IPS-18c (cell line): ENCODE data around the gene ANKRD62.
"Not testable (repeated sequence)": the region's sequence is repeated elsewhere in the genome, so short reads cannot be mapped to it uniquely, and the experiment has no call there.

Source experiments
- H3K4me3 ChIP-seq: 2 replicates; pipeline ENCODE4 v1.7.0; 2013; ENCODE audit warnings: low read depth, mild to moderate bottlenecking, low read length, moderate library complexity; ENCODE audit not compliant: insufficient read depth
- H3K9me3 ChIP-seq: one replicate; pipeline ENCODE4 v1.6.1; 2013; ENCODE audit warnings: mild to moderate bottlenecking, low read length, moderate library complexity; ENCODE audit not compliant: control insufficient read depth, insufficient read depth

The ANKRD62 gene

GRCh38 chr18:12061685-12062084 is 32.0 kb upstream of the ANKRD62 start:
- Histone ChIP-seq H3K9me3 (no peaks in the 10 kb centered on the region), H3K4me3 (no peak overlapping the region)

DNA sequence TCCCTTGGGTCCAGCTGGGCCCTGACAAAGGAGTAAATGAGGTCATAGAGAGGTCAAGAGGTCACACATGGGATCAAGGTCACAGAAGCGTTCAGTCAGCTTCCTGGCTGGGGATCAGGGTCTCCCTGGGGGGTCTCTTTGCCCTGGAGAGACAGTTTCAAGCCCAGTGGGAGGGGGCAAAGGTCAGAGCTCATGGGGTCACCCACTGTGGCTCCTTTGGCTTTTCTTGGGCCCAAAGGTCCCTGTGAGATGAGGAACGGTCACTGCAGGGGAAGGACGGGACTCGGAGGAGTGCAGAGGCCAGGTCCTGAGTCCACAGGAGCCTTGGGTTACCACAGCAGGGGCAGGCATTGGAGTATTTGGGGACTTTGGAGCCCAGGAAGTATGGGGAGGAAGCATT is 30.7 kb upstream of the ANKRD62 start:
- Histone ChIP-seq H3K9me3 (no peaks in the 10 kb centered on the region), H3K4me3 (no peak overlapping the region)

DNA sequence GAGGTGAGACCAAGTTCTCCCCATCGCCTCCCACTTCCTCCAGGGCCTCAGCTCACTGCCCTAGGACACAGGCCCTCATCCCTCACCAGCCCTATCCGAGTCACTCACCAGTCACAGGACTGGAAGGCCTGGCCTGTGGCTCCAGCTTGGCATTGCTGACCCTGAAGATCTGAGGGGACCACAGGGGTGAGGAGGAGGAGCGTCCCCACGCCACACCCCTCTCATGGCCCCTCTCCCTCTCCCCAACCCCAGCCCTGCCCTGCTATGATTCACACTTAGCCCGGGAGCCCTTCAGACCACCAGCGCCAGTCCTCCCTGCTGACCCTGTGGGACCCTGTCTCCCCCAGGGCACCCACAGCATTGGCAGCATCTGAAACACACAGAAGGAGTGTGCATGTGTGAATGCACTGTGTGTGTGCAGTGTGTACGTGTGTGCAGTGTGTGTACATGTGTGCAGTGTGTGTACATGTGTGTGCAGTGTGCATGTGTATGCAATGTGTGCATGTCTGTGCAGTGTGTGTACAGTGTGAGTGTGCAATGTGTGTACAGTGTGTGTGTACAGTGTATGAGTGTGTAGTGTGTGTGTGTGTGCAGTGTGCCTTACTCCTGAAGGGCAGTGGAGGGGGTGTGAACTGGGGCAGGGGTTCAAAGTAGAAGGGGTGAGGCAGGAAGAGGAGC is 29.4 kb upstream of the ANKRD62 start:
- no peak overlapping the region for H3K4me3 ChIP-seq
- no peaks in the 10 kb centered on the region for H3K9me3 ChIP-seq

DNA sequence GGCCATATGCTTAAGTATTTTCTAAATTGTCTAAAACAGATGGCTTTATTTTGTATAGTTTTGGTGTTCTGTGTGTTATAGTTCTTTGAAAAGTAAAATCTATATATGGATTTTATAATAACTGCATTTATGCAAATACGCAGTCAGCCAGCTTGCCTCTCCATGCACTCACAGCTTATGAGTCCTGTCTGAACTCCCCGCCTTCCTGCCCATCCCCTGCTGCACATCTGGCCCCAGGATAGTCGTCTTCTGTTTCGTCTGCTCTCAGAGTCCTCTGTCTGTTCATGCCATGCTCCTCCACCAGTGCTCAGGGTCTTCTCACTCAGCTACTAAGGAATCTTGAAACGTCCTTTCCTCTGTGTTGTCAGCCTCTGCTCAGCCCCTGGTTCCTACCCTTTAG is 28.2 kb upstream of the ANKRD62 start:
- Histone ChIP-seq H3K4me3 (no peak overlapping the region), H3K9me3 (no peaks in the 10 kb centered on the region)

DNA sequence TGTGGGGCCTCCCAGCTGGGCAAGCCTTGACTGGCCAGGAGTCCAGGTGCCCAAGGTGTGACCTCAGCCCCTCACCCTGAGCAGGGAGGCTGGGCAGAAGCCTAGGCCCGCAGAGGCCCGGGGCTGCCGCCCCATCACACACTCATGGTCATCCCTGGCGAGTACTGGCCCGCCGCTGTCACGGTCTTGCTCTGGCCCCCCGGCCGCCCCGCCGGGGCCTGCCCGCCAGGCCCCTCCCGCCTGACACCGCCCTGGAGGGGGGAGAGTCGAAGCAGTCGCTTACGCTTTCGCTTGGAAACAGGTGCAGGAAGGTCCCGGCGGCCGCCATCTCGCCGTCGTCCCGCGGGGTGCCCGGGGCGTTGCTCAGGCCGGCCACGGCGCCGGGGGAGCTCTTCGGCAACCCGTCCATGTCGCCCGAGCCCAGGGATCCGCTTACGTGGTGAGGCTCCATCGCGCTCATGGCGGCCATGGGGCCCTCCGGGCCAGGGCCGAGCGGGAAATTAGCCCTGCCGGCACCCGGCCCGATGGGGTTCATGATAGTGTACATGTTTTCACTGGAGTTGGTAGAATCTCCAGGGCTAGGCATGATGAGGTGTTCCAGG is 26.6 kb upstream of the ANKRD62 start:
- Histone ChIP-seq H3K9me3 (no peaks in the 10 kb centered on the region), H3K4me3 (no peak overlapping the region)

DNA sequence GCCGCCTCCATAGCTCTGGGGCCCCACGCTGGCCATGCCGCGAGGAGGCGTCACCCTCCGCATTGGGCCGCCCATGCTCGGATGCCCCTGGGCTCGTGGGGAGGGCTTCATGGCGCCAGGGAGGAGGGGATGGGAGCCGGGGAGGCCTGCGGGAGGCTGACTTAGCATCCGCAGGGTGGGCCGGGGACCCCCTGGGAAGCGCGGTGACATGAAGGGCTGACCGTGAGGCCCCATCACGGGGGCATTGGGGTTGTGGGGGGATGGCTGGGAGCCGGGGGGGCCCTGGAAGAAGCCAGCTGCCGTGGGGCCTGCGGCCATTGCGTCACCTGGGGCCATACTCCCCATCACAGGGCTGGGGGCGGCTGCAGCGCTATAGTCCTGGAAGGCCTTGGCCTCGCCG is 26.0 kb upstream of the ANKRD62 start:
- Histone ChIP-seq H3K9me3 (no peaks in the 10 kb centered on the region), H3K4me3 (no peak overlapping the region)

DNA sequence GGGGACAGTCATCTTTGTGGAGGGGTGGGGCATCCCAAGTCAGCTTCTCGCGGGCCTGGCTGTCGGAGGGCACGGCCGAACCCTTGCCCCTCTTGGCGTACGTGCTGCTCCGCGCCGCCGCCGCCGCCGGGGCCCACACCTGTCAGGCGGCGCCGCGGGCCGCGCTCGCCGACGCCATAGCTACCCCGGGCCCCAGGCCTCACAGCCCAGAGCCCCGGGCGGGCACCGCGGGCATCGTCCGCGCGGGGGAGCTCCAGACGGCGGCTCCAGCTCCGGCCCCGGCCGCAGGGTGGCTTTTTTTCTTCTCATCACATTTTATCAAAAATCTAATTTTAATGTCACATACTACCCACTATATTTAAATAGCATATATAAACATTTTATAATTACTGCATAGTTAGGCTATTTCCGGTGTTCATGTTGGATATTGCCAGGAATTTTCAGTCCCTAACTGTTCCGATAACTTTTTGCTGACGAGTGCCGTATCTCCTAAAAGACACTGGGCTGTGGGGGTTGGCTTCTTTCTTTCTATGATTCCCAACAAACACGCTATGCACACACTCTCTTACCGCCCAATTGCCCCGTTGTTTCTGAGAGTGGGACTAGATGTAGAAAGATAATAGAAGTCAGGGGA is 25.2 kb upstream of the ANKRD62 start:
- not testable (repeated sequence) for H3K9me3 ChIP-seq

DNA sequence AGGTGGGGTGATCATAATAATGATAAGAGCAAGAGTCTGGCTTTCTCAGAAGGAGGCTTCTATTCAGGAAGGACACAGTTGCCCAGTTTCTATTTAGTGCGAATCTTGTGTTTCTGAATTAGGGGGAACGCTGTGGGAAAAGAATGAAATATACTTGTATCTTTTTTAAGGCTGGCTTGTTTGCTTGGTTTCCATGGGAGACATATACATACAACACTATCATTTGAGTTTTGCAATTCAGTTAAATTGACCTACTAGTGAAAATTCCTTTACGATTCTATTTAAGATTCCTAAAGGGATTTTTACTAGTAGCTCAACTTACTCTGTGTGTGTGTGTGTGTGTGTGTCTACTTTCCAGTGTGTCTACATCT is 24.7 kb upstream of the ANKRD62 start:
- Histone ChIP-seq H3K4me3 (no peak overlapping the region), H3K9me3 (no peaks in the 10 kb centered on the region)

More for the DNA sequence above, 25.2 kb upstream of the ANKRD62 start:
- H3K4me3 ChIP-seq: not testable (repeated sequence)

- H3K9me3 ChIP-seq, H3K4me3 ChIP-seq: not testable (repeated sequence)
These were observed 22.6 kb upstream of the ANKRD62 start for GRCh38 chr18:12071066-12071465.

- H3K4me3 ChIP-seq: no peak overlapping the region
- no peaks in the 10 kb centered on the region for H3K9me3 ChIP-seq
These were observed 20.6 kb upstream of the ANKRD62 start for GRCh38 chr18:12072996-12073395.

GRCh38 chr18:12074736-12075135 is 18.9 kb upstream of the ANKRD62 start:
- Histone ChIP-seq H3K4me3 (no peak overlapping the region), H3K9me3 (no peaks in the 10 kb centered on the region)

GRCh38 chr18:12076424-12077140 is 17.1 kb upstream of the ANKRD62 start:
- Histone ChIP-seq H3K4me3 (no peak overlapping the region; the same call in 1 of the 2 replicates), H3K9me3 (no peaks in the 10 kb centered on the region)

DNA sequence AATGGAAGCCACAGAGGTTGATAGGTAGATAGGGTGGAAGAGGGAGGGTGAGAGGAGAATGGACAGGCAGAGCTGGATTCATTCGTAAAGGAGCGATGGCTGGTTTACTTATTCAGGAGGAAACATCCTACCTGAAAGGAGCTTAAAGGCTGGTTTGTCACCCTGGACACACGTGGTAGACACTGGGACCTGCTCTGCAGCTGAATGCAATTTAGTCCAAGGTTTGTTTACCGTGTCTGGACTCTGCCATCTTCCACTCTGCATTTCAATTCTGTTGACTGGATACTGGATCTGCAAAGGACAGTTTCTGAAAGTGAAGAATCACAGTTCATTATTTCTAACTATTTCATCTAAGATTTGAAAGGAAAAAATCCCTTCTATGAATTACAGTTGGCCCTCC is 15.6 kb upstream of the ANKRD62 start:
- not testable (repeated sequence) for H3K4me3 ChIP-seq, H3K9me3 ChIP-seq

- H3K4me3 ChIP-seq: no peak overlapping the region
- H3K9me3 ChIP-seq: no peaks in the 10 kb centered on the region
These were observed 14.0 kb upstream of the ANKRD62 start for GRCh38 chr18:12079491-12080237.

DNA sequence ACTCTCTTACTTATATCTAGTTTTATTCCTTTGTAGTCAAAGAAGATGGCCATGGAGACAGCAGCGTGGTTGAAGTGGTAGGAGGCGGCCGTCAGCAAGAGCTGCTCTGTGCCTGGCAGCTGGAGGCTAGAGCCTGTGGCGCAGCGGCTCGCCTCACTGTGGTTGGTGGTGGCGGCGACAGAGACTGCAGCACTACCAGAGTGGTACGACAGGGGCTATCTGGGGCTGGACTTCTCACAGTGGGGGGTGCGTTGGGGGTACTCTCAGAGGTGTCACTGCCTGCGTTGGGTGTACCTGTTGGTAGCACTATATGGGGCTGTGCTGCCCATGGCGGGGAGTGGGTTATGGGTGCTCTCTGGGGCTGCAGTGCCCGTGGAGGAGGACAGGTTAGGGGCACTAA is 8.5 kb upstream of the ANKRD62 start:
- H3K4me3 ChIP-seq: no peak overlapping the region
- H3K9me3 ChIP-seq: no peaks in the 10 kb centered on the region

- Histone ChIP-seq H3K9me3 (no peaks in the 10 kb centered on the region), H3K4me3 (no peak overlapping the region)
These were observed 7.9 kb upstream of the ANKRD62 start for GRCh38 chr18:12085786-12086185.

GRCh38 chr18:12086249-12086648 is 7.4 kb upstream of the ANKRD62 start:
- H3K4me3 ChIP-seq: no peak overlapping the region
- H3K9me3 ChIP-seq: no peaks in the 10 kb centered on the region
